Transverse colon (tissue), 3 donors: ENCODE results near the gene CRIP1.

Experiments used
- EP300 ChIP-seq: sonication (generic); formaldehyde crosslinking; IDR thresholded peaks from one replicate; pipeline ENCODE4 v1.6.1; 2017; ENCODE audit warnings: antibody characterized with exemption, low read depth
- TF ChIP-seq, protein P1 (sequence below), 5 experiments: fragments of 200-600 bp in 3 of 5; fragments of 450-650 bp in 2 of 5; sonication (generic) in 3 of 5; IDR thresholded peaks; 1 replicate in 2 of 5; 2 replicates in 3 of 5; pipeline ENCODE4 v1.5.1; 2016 to 2017; ENCODE audit warnings: antibody characterized with exemption in 5 of 5, inconsistent platforms in 3 of 5, mild to moderate bottlenecking in 2 of 5, moderate library complexity in 1 of 5

DNA sequence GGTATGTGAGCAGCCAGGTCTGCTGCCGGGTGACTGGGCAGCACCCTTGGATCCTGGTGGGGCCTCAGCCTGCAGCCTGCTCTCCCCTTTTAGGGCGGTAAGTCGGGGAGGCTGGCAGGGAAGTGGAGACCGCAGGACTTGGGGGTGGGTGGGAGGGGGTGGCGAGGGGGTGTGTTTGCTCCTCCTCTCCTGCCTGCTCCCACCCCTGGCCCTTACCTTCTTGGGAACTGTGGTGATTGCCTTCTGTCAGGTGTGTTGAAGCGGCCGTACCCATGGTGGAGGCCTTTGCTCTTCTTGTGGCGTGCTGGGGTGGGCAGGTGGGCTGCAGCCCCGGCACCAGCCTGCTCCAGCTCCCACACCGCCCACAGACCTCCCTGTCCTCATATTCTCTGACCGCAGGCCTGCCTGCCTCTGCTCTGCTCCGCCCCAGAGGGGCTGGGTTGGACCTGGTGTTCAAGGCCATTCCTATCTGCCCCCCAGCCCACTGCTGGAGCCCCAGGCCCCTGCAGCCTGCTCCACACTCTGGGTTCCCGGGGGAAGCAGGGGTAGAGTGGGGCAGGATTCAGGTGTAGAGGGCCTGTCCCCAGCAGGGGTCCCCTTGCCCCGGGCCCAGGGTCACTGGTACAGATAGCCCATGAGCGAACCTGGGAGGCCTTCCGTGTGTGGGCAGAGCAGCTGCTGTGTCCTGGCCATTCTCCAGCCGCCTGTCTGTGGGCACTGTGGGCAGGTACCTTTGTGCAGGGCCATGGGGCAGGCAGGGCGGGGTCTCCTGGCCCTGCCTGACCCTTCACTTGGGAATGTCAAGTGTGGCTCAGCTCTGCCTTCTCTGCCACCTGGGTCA is 9.5 kb downstream of the CRIP1 start:
- TF ChIP-seq, protein P1, sequence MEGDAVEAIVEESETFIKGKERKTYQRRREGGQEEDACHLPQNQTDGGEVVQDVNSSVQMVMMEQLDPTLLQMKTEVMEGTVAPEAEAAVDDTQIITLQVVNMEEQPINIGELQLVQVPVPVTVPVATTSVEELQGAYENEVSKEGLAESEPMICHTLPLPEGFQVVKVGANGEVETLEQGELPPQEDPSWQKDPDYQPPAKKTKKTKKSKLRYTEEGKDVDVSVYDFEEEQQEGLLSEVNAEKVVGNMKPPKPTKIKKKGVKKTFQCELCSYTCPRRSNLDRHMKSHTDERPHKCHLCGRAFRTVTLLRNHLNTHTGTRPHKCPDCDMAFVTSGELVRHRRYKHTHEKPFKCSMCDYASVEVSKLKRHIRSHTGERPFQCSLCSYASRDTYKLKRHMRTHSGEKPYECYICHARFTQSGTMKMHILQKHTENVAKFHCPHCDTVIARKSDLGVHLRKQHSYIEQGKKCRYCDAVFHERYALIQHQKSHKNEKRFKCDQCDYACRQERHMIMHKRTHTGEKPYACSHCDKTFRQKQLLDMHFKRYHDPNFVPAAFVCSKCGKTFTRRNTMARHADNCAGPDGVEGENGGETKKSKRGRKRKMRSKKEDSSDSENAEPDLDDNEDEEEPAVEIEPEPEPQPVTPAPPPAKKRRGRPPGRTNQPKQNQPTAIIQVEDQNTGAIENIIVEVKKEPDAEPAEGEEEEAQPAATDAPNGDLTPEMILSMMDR (IDR thresholded peaks at IDR 0.05), result no peak
- TF ChIP-seq EP300, result no peak
